SK-N-SH (cell line): ENCODE measurements around the gene CXXC4. TPM values are rescaled to one million over a fixed set of nuclear protein-coding genes. Genes with fewer than 3 reads are reported as not detected.

Experiments used
- CTCF ChIA-PET: fragments of 300-600, 350-600 bp; formaldehyde crosslinking; extraction: SDS; loops from one replicate; lab custom pipeline; 2021; lab: Yijun Ruan, JAX
- POLR2A ChIA-PET: fragments of 350-600 bp; sonication (Branson Sonifier 250); formaldehyde crosslinking; extraction: SDS; loops from one replicate; lab custom pipeline; 2020; ENCODE audit warnings: antibody characterized with exemption, inconsistent platforms; lab: Yijun Ruan, JAX
- DNase-seq: peaks from one replicate; pipeline ENCODE4 v3.0.0; 2012
- H2AFZ ChIP-seq: fragments of 200-600 bp; sonication (generic); 2 replicates; pipeline ENCODE4 v1.8.1; 2016; ENCODE audit warnings: antibody characterized with exemption, mild to moderate bottlenecking, low read depth
- H3F3A ChIP-seq: fragments of 200-600 bp; sonication (generic); replicated peaks from 2 replicates; pipeline ENCODE3; 2016; ENCODE audit warnings: antibody characterized with exemption, mild to moderate bottlenecking; ENCODE audit not compliant: insufficient read depth
- H3K27ac ChIP-seq, 2 experiments: fragments of 200-500 bp in 1 of 2; fragments of 200-600 bp in 1 of 2; sonication (Bioruptor generic) in 1 of 2; sonication (generic), shearing (Covaris generic) in 1 of 2; 2 replicates each; pipeline versions ENCODE4 v1.5.1 to v1.6.1; 2014 to 2016; ENCODE audit warnings: low read depth in 2 of 2, inconsistent platforms in 1 of 2, low read length in 1 of 2, mild to moderate bottlenecking in 1 of 2, mixed read lengths in 1 of 2
- H3K27me3 ChIP-seq: fragments of 200-600 bp; sonication (generic), shearing (Covaris generic); 2 replicates; pipeline ENCODE4 v1.6.1; 2016; ENCODE audit warnings: mixed run types; ENCODE audit not compliant: insufficient read depth
- H3K36me3 ChIP-seq, 2 experiments: fragments of 200-500 bp in 1 of 2; fragments of 200-600 bp in 1 of 2; sonication (Bioruptor generic) in 1 of 2; sonication (generic) in 1 of 2; replicated peaks in 1 of 2; 2 replicates each; pipeline versions ENCODE3 to v1.5.1; 2014 to 2016; ENCODE audit warnings: low read length in 1 of 2, mild to moderate bottlenecking in 1 of 2; ENCODE audit not compliant: insufficient read depth in 2 of 2, control insufficient read depth in 1 of 2
- H3K4me1 ChIP-seq, 2 experiments: fragments of 200-500 bp in 1 of 2; fragments of 200-600 bp in 1 of 2; sonication (Bioruptor generic) in 1 of 2; sonication (generic), shearing (Covaris generic) in 1 of 2; 2 replicates each; pipeline versions ENCODE4 v1.5.1 to v1.6.1; 2014 to 2016; ENCODE audit warnings: low read depth in 1 of 2, low read length in 1 of 2, mixed run types in 1 of 2; ENCODE audit not compliant: insufficient read depth in 2 of 2, control insufficient read depth in 1 of 2
- H3K4me2 ChIP-seq: fragments of 200-600 bp; sonication (generic), shearing (Covaris generic); 2 replicates; pipeline ENCODE4 v1.6.1; 2017; ENCODE audit warnings: mixed run types
- H3K4me3 ChIP-seq, 2 experiments: fragments of 200-500 bp in 1 of 2; fragments of 200-600 bp in 1 of 2; sonication (Bioruptor generic) in 1 of 2; sonication (generic), shearing (Covaris generic) in 1 of 2; 2 replicates each; pipeline versions ENCODE4 v1.5.1 to v1.8.1; 2014 to 2016; ENCODE audit warnings: low read depth in 2 of 2, inconsistent platforms in 1 of 2, low read length in 1 of 2, mild to moderate bottlenecking in 1 of 2, mixed read lengths in 1 of 2, moderate library complexity in 1 of 2
- H3K79me2 ChIP-seq: fragments of 200-600 bp; sonication (generic); 2 replicates; pipeline ENCODE4 v1.8.1; 2017; ENCODE audit warnings: mild to moderate bottlenecking; ENCODE audit not compliant: insufficient read depth
- H3K9ac ChIP-seq: fragments of 200-600 bp; sonication (generic); 2 replicates; pipeline ENCODE4 v1.6.1; 2017; ENCODE audit warnings: mixed run types
- H3K9me2 ChIP-seq: fragments of 200-600 bp; sonication (generic); 2 replicates; pipeline ENCODE4 v1.6.1; 2017; ENCODE audit warnings: mixed run types
- H3K9me3 ChIP-seq: fragments of 200-600 bp; sonication (generic); 2 replicates; pipeline ENCODE4 v1.6.1; 2017; ENCODE audit warnings: mixed run types, mild to moderate bottlenecking, moderate library complexity
- H4K20me1 ChIP-seq: fragments of 200-600 bp; sonication (generic); 2 replicates; pipeline ENCODE4 v1.6.1; 2017; ENCODE audit warnings: mild to moderate bottlenecking, mixed run types; ENCODE audit not compliant: insufficient read depth
- MEF2A ChIP-seq: IDR thresholded peaks from 2 replicates; pipeline ENCODE4 v1.4.0; 2012; ENCODE audit warnings: low read depth, borderline replicate concordance
- PBX3 ChIP-seq: IDR thresholded peaks from 2 replicates; pipeline ENCODE4; 2012
- RCOR1 ChIP-seq: fragments of 150-350 bp; IDR thresholded peaks from 2 replicates; pipeline ENCODE4 v1.6.1; 2017; ENCODE audit warnings: antibody characterized with exemption, low read length
- REST ChIP-seq: IDR thresholded peaks from 2 replicates; pipeline ENCODE4 v1.6.1; 2012; ENCODE audit warnings: mild to moderate bottlenecking, low read depth, low read length, moderate library complexity
- USF1 ChIP-seq: IDR thresholded peaks from 2 replicates; pipeline ENCODE4 v1.4.0; 2012; ENCODE audit warnings: low read depth, borderline replicate concordance
- ZBTB33 ChIP-seq: IDR thresholded peaks from 2 replicates; pipeline ENCODE4 v1.4.0; 2012; ENCODE audit warnings: low read depth, borderline replicate concordance
- WGBS: methylation state at CpG from one replicate; pipeline ENCODE4 v1.1.6; 2017; ENCODE audit warnings: low lambda C conversion rate; 5-methylcytosine and 5-hydroxymethylcytosine counted together
- polyA plus RNA-seq, 3 experiments: library from polyadenylated mRNA; depleted of rRNA; stranded (reverse); fragments of >200 nt; gene quantifications; 2 replicates each; pipeline ENCODE4 v1.2.3, GENCODE V29; 2012

The CXXC4 gene
- polyA plus RNA-seq, 1 of the 3 experiments (the other 2 are of a cell fraction): 0.02 TPM

- TF ChIP-seq REST (no peak), PBX3 (no peak), ZBTB33 (no peak), RCOR1 (no peak), MEF2A (no peak)
Observed at GRCh38 chr4:104502471-104502870, 7.8 kb upstream of the CXXC4 start (continued).

GRCh38 chr4:104501290-104501689 lies 6.6 kb upstream of the CXXC4 start:
- H3K9ac ChIP-seq: no peak overlapping the region
- H2AFZ ChIP-seq: no peak overlapping the region
- H3F3A ChIP-seq: no peaks in the 10 kb centered on the region
- 57% methylated on average over 3 of the region's 3 CpGs for WGBS
- TF ChIP-seq USF1: no peak
- no peak for TF ChIP-seq ZBTB33
- POLR2A ChIA-PET: interaction anchor here (0.7 kb wide), 1 partner anchor 39 kb away, joined by 3 read pairs; no protein-coding TSS in a partner anchor
- H4K20me1 ChIP-seq: no peaks in the 10 kb centered on the region
- CTCF ChIA-PET: no interaction called here
- H3K4me2 ChIP-seq: no peak overlapping the region
- H3K27ac ChIP-seq: no peak overlapping the region
- H3K4me3 ChIP-seq: no peak overlapping the region
- no peaks in the 10 kb centered on the region for H3K27me3 ChIP-seq
- no peaks in the 10 kb centered on the region for H3K9me2 ChIP-seq
- H3K79me2 ChIP-seq: no peaks in the 10 kb centered on the region
- H3K36me3 ChIP-seq: no peaks in the 10 kb centered on the region
- H3K4me1 ChIP-seq: no peaks in the 10 kb centered on the region; a peak in 1 of 4 replicates
- no peak for DNase-seq
- no peaks in the 10 kb centered on the region for H3K9me3 ChIP-seq
